ENCODE data around the gene PLIN3.
"Not testable (repeated sequence)": the region's sequence is repeated elsewhere in the genome, so short reads cannot be mapped to it uniquely, and the experiment has no call there.

Gene PLIN3

DNA sequence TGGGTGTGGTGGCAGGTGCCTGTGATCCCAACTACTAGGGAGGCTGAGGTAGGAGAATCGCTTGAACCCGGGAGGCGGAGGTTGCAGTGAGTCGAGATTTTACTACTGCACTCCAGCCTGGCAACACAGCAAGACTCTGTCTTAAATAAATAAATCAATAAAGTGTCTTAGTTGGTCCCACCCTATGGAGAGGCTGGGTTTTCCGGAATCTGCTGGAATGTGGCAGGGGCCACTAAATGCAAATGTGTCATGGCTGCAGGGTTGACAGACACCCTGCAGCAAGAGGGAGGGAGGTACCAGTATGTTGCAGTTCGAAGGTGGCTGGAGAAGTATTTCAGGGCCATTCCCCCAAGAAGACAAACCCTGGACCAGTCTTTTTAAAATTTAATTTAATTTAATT is 17.5 kb upstream of the PLIN3 start:
- H3K4ac ChIP-seq (ENCODE audit: low read depth, low read length); H3K18ac ChIP-seq (ENCODE audit: low read length); H3K56ac ChIP-seq (ENCODE audit: low read length); H3K4me3 ChIP-seq (ENCODE audit: low read length); H3K36me3 ChIP-seq (ENCODE audit: control insufficient read depth, insufficient read depth, low read length); H3K9ac ChIP-seq (ENCODE audit: low read length); H3K79me1 ChIP-seq (ENCODE audit: low read length); H3K4me2 ChIP-seq (ENCODE audit: low read length); H3K4me1 ChIP-seq (ENCODE audit: control insufficient read depth, low read depth, low read length); H3K79me2 ChIP-seq (ENCODE audit: control insufficient read depth, insufficient read depth, low read length); H3K23ac ChIP-seq (ENCODE audit: low read length); H4K5ac ChIP-seq (ENCODE audit: low read length); H3K27me3 ChIP-seq (ENCODE audit: insufficient read depth, low read length, poor library complexity); H2BK15ac ChIP-seq (replicated peaks; ENCODE audit: low read depth); H2BK5ac ChIP-seq (ENCODE audit: low read length); H4K8ac ChIP-seq (ENCODE audit: low read depth, low read length); H2AK5ac ChIP-seq (ENCODE audit: low read length); DNase-seq; H2BK120ac ChIP-seq (ENCODE audit: low read depth, low read length); H3K27ac ChIP-seq (ENCODE audit: low read depth, low read length): not testable (repeated sequence)
- no CpG with 5 or more reads among the region's 6 CpGs for WGBS (ENCODE audit: extremely low coverage, insufficient coverage, low lambda C conversion rate)

- H3K79me1 ChIP-seq (ENCODE audit: low read length); DNase-seq; H2BK5ac ChIP-seq (ENCODE audit: low read length); H3K23ac ChIP-seq (ENCODE audit: low read length); H4K5ac ChIP-seq (ENCODE audit: low read length); H4K8ac ChIP-seq (ENCODE audit: low read depth, low read length); H3K36me3 ChIP-seq (ENCODE audit: control insufficient read depth, insufficient read depth, low read length); H2BK120ac ChIP-seq (ENCODE audit: low read depth, low read length); H3K4me3 ChIP-seq (ENCODE audit: low read length); H3K27ac ChIP-seq (ENCODE audit: low read depth, low read length); H2BK15ac ChIP-seq (replicated peaks; ENCODE audit: low read depth); H3K4me2 ChIP-seq (ENCODE audit: low read length); H3K18ac ChIP-seq (ENCODE audit: low read length); H3K4me1 ChIP-seq (ENCODE audit: control insufficient read depth, low read depth, low read length); H3K27me3 ChIP-seq (ENCODE audit: insufficient read depth, low read length, poor library complexity); H3K4ac ChIP-seq (ENCODE audit: low read depth, low read length); H2AK5ac ChIP-seq (ENCODE audit: low read length); H3K79me2 ChIP-seq (ENCODE audit: control insufficient read depth, insufficient read depth, low read length); H3K9ac ChIP-seq (ENCODE audit: low read length); H3K56ac ChIP-seq (ENCODE audit: low read length): not testable (repeated sequence)
- WGBS (ENCODE audit: extremely low coverage, insufficient coverage, low lambda C conversion rate): no CpG with 5 or more reads among the region's 6 CpGs
Measured at GRCh38 chr19:4882874-4883273, 15.4 kb upstream of the PLIN3 start.

- Histone ChIP-seq H3K27ac (ENCODE audit: low read depth, low read length) (no peak overlapping the region), H3K23ac (ENCODE audit: low read length) (no peak overlapping the region), H2BK15ac (replicated peaks; ENCODE audit: low read depth) (no peak overlapping the region), H2BK5ac (ENCODE audit: low read length) (no peak overlapping the region), H3K9ac (ENCODE audit: low read length) (no peak overlapping the region), H3K36me3 (ENCODE audit: control insufficient read depth, insufficient read depth, low read length) (no peaks in the 10 kb centered on the region), H2BK120ac (ENCODE audit: low read depth, low read length) (no peak overlapping the region), H3K18ac (ENCODE audit: low read length) (no peak overlapping the region), H3K4me2 (ENCODE audit: low read length) (no peak overlapping the region), H3K79me1 (ENCODE audit: low read length) (no peaks in the 10 kb centered on the region), H3K4ac (ENCODE audit: low read depth, low read length) (no peak overlapping the region), H3K79me2 (ENCODE audit: control insufficient read depth, insufficient read depth, low read length) (no peaks in the 10 kb centered on the region), H2AK5ac (ENCODE audit: low read length) (no peak overlapping the region), H3K56ac (ENCODE audit: low read length) (no peak overlapping the region), H3K27me3 (ENCODE audit: insufficient read depth, low read length, poor library complexity) (no peaks in the 10 kb centered on the region), H4K5ac (ENCODE audit: low read length) (no peak overlapping the region), H3K4me1 (ENCODE audit: control insufficient read depth, low read depth, low read length) (no peaks in the 10 kb centered on the region), H3K4me3 (ENCODE audit: low read length) (no peak overlapping the region), H4K8ac (ENCODE audit: low read depth, low read length) (no peak overlapping the region)
- no peak for DNase-seq
- WGBS (ENCODE audit: extremely low coverage, insufficient coverage, low lambda C conversion rate): no CpG with 5 or more reads among the region's 11 CpGs
Measured at GRCh38 chr19:4879041-4879440, 11.6 kb upstream of the PLIN3 start.

GRCh38 chr19:4878491-4878968 is 11.1 kb upstream of the PLIN3 start:
- no peak for DNase-seq
- Histone ChIP-seq H3K18ac (ENCODE audit: low read length) (peak overlapping the region; percentile 55), H3K56ac (ENCODE audit: low read length) (peak overlapping the region; percentile 17), H2AK5ac (ENCODE audit: low read length) (no peak overlapping the region), H3K23ac (ENCODE audit: low read length) (no peak overlapping the region), H3K4me2 (ENCODE audit: low read length) (no peak overlapping the region), H3K27ac (ENCODE audit: low read depth, low read length) (no peak overlapping the region), H3K4me3 (ENCODE audit: low read length) (no peak overlapping the region), H3K4ac (ENCODE audit: low read depth, low read length) (no peak overlapping the region), H2BK5ac (ENCODE audit: low read length) (no peak overlapping the region), H3K4me1 (ENCODE audit: control insufficient read depth, low read depth, low read length) (no peaks in the 10 kb centered on the region), H3K79me2 (ENCODE audit: control insufficient read depth, insufficient read depth, low read length) (no peaks in the 10 kb centered on the region), H3K79me1 (ENCODE audit: low read length) (no peaks in the 10 kb centered on the region), H2BK120ac (ENCODE audit: low read depth, low read length) (no peak overlapping the region), H2BK15ac (replicated peaks; ENCODE audit: low read depth) (no peak overlapping the region), H3K36me3 (ENCODE audit: control insufficient read depth, insufficient read depth, low read length) (no peaks in the 10 kb centered on the region), H3K9ac (ENCODE audit: low read length) (no peak overlapping the region), H3K27me3 (ENCODE audit: insufficient read depth, low read length, poor library complexity) (no peaks in the 10 kb centered on the region), H4K8ac (ENCODE audit: low read depth, low read length) (no peak overlapping the region), H4K5ac (ENCODE audit: low read length) (no peak overlapping the region)
- no CpG with 5 or more reads among the region's 23 CpGs for WGBS (ENCODE audit: extremely low coverage, insufficient coverage, low lambda C conversion rate)

GRCh38 chr19:4877753-4878490 is 10.5 kb upstream of the PLIN3 start:
- Histone ChIP-seq H3K4ac (ENCODE audit: low read depth, low read length) (peak overlapping the region; percentile 28), H3K9ac (ENCODE audit: low read length) (peak overlapping the region; percentile 10), H3K56ac (ENCODE audit: low read length) (peak overlapping the region; percentile 18), H3K4me2 (ENCODE audit: low read length) (no peak overlapping the region), H2AK5ac (ENCODE audit: low read length) (no peak overlapping the region), H4K5ac (ENCODE audit: low read length) (no peak overlapping the region), H3K4me1 (ENCODE audit: control insufficient read depth, low read depth, low read length) (no peaks in the 10 kb centered on the region), H3K27ac (ENCODE audit: low read depth, low read length) (no peak overlapping the region), H2BK5ac (ENCODE audit: low read length) (no peak overlapping the region), H4K8ac (ENCODE audit: low read depth, low read length) (no peak overlapping the region), H2BK15ac (replicated peaks; ENCODE audit: low read depth) (no peak overlapping the region), H3K79me2 (ENCODE audit: control insufficient read depth, insufficient read depth, low read length) (no peaks in the 10 kb centered on the region), H3K4me3 (ENCODE audit: low read length) (no peak overlapping the region), H3K23ac (ENCODE audit: low read length) (no peak overlapping the region), H3K27me3 (ENCODE audit: insufficient read depth, low read length, poor library complexity) (no peaks in the 10 kb centered on the region), H3K18ac (ENCODE audit: low read length) (peak overlapping the region; percentile 30), H3K36me3 (ENCODE audit: control insufficient read depth, insufficient read depth, low read length) (no peaks in the 10 kb centered on the region), H2BK120ac (ENCODE audit: low read depth, low read length) (no peak overlapping the region), H3K79me1 (ENCODE audit: low read length) (no peaks in the 10 kb centered on the region)
- DNase-seq: no peak
- WGBS (ENCODE audit: extremely low coverage, insufficient coverage, low lambda C conversion rate): no CpG with 5 or more reads among the region's 30 CpGs

GRCh38 chr19:4873930-4874329 is 6.5 kb upstream of the PLIN3 start:
- H3K9ac ChIP-seq (ENCODE audit: low read length): no peak overlapping the region
- no peak overlapping the region for H2BK120ac ChIP-seq (ENCODE audit: low read depth, low read length)
- no peak overlapping the region for H4K5ac ChIP-seq (ENCODE audit: low read length)
- no peak overlapping the region for H4K8ac ChIP-seq (ENCODE audit: low read depth, low read length)
- H3K4me3 ChIP-seq (ENCODE audit: low read length): no peak overlapping the region
- no peaks in the 10 kb centered on the region for H3K79me1 ChIP-seq (ENCODE audit: low read length)
- H3K36me3 ChIP-seq (ENCODE audit: control insufficient read depth, insufficient read depth, low read length): no peaks in the 10 kb centered on the region
- H2BK5ac ChIP-seq (ENCODE audit: low read length): no peak overlapping the region
- H2AK5ac ChIP-seq (ENCODE audit: low read length): no peak overlapping the region
- DNase-seq: no peak
- no peaks in the 10 kb centered on the region for H3K79me2 ChIP-seq (ENCODE audit: control insufficient read depth, insufficient read depth, low read length)
- H3K4me1 ChIP-seq (ENCODE audit: control insufficient read depth, low read depth, low read length): no peaks in the 10 kb centered on the region
- H3K4me2 ChIP-seq (ENCODE audit: low read length): no peak overlapping the region
- H3K18ac ChIP-seq (ENCODE audit: low read length): no peak overlapping the region
- no peak overlapping the region for H3K56ac ChIP-seq (ENCODE audit: low read length)
- H3K4ac ChIP-seq (ENCODE audit: low read depth, low read length): no peak overlapping the region
- WGBS (ENCODE audit: extremely low coverage, insufficient coverage, low lambda C conversion rate): no CpG with 5 or more reads among the region's 3 CpGs
- no peak overlapping the region for H3K23ac ChIP-seq (ENCODE audit: low read length)
- H3K27me3 ChIP-seq (ENCODE audit: insufficient read depth, low read length, poor library complexity): no peaks in the 10 kb centered on the region
- no peak overlapping the region for H2BK15ac ChIP-seq (replicated peaks; ENCODE audit: low read depth)
- no peak overlapping the region for H3K27ac ChIP-seq (ENCODE audit: low read depth, low read length)
